ENCODE data around the gene SPIRE1.
"Not testable (repeated sequence)": the region's sequence is repeated elsewhere in the genome, so short reads cannot be mapped to it uniquely, and the experiment has no call there.

The SPIRE1 gene

GRCh38 chr18:12441475-12442034, 216.4 kb downstream of the SPIRE1 start:
- DNase-seq: no peak

DNA sequence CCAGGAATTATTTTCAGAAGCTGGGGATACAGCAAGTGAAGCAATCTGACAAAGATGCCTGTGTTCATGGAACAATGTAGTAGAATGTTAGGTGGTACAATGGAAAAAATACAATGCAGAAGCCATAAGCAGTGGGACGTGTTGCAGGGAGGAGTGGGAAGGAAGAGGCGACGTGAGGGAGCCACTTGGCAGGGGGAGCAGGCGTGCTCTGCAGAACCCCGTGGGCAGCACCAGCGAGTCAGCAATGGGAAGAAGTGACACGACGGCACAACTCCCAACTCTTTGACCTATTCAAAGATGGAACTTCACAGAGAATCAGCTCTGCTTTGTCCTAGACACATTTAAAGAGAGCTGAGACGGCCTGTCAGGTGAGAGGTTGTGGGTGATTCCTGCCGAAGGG, 219.7 kb downstream of the SPIRE1 start:
- DNase-seq: no peak

DNA sequence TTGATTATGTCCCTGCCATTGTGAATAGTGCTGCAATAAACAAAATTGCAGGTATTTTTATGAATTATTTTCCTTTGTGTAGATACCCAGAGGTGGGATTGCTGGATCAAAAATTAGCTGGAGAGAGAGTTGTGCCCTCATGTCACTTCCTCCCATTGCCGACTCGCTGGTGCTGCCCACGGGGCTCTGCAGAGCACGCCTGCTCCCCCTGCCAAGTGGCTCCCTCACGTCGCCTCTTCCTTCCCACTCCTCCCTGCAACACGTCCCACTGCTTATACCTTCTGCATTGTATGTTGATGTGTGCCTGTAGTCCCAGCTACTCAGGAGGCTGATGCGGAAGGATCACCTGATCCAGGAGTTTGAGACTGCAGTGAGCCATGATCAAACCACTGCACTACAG, 222.0 kb downstream of the SPIRE1 start:
- DNase-seq: no peak

DNA sequence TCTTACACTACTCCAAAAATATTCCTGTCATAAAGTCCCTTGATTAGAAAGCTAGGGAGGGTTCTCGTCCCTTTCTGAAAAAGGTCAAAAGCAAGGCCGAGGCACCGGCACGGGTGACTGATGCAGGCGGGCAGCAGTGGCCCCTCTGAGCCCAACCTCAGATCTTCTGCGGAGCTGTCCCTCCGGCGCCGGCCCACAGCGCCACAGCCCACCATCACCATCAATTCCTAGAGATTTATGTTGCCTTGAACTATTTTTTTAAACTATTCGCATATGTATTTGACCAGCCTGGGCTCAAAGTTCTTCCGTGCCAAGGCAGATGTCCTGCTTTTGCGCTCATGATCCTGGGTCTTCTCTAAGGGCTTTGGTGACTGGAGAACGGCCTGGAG, 223.4 kb downstream of the SPIRE1 start:
- DNase-seq: no peak

DNA sequence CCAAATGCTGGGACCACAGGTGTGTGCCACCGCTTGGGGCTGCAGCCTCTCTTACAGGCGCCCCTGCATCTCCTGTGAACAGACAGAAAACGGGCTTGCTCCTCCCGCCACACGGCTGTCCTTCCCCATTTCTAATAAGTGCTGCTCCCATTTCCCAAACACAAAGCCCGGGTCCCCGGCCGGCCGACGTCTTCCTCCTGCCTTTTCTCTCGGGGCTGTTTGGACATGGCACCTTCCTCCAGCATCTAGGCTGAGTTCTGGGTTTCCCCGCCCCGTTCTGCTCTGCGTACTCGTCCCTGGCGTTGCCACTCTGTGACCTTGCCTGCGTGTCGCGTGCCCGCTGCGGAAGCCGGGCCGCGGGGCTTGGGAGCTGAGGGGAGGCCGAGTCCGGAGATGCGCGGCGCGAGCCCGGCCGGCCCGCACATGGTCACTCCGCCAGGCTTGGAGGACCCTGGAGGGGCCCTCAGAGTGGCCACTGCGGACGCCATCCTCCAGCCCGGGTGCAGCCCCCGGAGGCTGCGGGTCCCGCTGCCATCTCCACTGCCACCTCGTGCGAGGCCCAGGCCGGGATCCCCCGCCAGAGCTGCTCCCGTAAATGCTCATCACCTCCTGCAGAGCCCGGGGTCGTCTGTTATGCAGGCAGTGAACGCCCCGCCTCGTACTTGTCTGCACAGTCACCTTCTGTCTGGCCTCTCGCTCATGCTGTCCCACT, 223.9 kb downstream of the SPIRE1 start:
- DNase-seq: no peak

DNA sequence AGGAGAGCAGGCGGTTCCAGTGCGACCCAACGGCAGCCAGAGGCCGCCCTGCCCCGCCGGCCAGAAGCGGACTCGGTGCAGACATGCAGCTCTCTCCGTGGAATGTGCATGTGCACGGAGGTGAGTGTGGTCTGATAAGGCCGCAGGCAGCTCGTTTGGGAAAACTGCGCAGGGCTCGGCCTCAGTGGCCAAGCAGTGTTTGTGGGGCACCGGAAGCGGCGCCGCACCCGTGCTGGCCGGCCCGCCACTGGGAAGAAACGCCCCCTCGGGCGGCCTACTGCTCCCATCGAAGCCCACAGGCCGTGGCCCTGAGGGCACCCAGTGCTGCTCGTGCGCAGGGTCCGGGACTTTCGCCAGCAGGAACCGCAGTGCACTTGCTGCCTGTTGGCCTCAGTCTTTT, 225.0 kb downstream of the SPIRE1 start:
- no peak for DNase-seq

DNA sequence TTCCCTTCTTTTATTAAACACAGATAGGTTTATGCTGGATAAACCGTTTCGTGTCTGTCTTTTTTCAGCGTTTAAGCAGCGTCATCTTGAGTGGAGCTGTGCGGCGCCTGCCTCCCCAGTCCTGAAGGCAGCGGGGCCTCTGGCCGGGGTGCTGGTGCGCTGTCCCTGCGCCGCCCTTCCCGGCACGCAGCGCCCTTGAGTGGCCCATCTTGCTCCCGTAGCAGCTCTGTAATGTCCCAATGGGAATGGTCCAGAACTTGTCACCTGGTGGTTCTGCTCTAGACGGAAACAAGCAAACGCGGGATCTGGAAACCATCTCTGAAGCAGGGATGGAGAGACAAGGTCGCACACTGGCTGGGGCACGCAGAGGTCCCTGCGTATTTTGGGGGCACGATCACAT, 225.7 kb downstream of the SPIRE1 start:
- no peak for DNase-seq

- no peak for DNase-seq
These were observed 226.3 kb downstream of the SPIRE1 start for GRCh38 chr18:12431561-12431960.

DNA sequence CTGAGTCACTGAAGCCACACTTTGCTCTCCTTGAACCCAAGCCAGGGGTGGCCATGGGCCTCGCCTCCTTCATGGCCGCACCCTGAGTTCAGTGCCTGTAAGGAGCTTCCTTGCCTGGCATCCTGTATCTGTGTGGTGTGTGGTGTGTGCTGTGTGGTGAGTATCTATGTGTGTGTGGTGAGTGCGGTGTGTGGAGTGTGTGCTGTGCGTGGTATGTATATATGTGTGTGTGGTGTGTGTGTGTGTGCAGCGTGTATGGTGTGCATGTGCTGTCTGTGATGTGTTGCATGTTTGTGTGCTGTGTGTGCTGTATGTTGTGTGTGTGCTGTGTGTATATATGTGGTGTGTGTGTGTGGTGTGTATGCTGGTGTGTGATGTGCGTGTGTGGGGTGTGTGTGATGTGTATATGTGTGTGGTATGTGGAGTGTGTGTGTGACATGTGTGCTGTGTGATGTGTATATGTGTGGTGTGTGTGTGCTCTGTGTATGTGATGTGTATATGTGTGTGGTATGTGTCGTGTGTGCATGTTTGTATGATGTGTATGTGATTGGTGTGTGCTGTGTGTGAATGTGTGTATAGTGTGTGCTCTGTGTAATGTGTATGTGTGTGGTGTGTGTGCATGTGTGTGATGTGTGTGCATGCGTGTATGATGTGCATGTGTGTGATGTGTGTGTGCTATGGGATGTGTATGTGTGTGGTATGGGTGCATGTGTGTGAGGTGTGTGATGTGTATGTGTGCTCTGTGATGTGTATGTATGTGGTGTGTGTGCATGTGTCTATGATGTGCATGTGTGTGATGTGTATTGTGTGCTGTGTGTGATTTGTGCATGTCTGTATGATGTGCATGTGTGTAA, 227.5 kb downstream of the SPIRE1 start:
- DNase-seq: no peak

GRCh38 chr18:12429556-12429955, 228.4 kb downstream of the SPIRE1 start:
- no peak for DNase-seq

- DNase-seq: no peak
These were observed 229.0 kb downstream of the SPIRE1 start for GRCh38 chr18:12428923-12429322.

- DNase-seq: no peak
These were observed 231.0 kb downstream of the SPIRE1 start for GRCh38 chr18:12426924-12427323.

DNA sequence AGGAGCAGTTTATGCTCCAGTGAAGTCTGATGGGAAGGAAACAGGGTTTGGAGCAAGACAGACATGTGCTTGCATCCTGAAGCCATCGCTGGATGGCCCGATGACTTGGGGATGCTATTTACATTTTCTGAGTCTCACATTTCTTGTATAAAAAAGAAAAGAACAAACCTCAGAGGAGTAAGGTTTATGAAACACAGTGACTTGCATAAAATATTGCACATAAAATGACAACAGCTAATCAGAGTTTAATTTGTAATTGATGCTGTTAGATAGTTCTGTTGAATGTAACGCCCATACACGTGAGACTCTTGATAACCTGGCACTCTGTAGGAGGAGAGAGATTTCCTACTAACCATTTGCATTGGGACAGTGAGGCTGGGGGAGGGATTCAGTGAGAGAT, 233.7 kb downstream of the SPIRE1 start:
- no peak for DNase-seq

DNA sequence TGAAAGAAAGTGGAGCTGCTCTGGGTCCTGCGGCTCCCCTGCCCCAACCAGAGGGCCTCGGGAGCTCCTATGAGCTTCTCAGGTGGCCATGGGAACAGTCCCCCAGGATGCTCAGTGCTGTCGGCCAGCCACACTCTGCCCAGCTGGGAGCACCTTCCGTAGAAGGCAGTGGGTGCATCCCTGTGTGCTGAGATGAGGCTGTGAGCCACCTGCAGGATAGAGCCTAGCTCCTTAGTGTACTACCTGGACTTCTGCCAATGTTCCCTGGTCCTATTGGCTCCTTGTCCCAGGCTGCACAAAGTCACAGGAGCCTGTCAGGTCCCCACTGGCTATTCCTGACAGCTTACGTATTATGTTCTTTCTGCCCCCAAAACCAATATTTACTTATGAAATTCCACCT, 234.1 kb downstream of the SPIRE1 start:
- no peak for DNase-seq

DNA sequence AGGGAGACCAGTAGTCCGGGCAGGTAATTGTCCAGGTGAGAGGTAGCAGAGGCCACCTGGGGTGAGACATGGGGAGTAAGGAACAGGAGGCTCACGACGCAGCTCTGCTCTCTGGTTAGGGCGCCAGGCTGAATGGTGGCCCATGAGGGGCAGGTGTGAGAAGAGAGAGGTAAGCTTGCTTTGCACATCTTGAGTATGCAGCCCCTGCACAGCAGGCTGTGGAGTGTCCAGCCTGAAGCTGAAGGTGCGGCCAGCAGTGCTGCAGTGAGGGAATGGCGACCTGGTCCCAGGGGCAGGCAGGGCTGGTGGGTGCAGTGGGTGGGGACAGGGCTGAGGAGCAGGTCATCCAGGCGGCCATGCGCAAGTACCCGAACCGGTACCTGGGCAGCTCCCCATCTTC, 234.5 kb downstream of the SPIRE1 start:
- DNase-seq: no peak

GRCh38 chr18:12422936-12423335, 235.0 kb downstream of the SPIRE1 start:
- no peak for DNase-seq

GRCh38 chr18:12421732-12422131, 236.2 kb downstream of the SPIRE1 start:
- DNase-seq: no peak

GRCh38 chr18:12420821-12421421, 237.0 kb downstream of the SPIRE1 start:
- no peak for DNase-seq

GRCh38 chr18:12417687-12418086, 240.2 kb downstream of the SPIRE1 start:
- DNase-seq: no peak

GRCh38 chr18:12416098-12416729, 241.7 kb downstream of the SPIRE1 start:
- no peak for DNase-seq

DNA sequence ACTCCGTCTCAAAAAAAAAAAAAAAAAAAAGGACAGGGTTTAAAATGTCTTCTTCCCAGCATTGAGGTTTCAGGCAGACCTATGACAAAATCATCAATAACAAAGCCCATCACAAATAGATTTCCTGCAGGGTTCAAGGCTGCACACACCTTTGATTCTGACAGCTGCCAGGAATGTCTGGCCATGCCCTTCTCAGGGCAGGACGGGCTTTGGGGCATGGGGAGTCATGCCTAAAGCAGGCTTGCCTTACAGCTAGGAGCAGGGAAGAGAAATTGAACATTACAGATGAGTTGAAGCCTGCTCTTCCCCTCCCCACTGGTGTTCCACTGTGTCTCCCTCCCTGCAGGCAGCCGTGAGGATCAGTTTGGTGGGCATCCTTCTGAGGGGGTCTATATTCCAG, 246.5 kb downstream of the SPIRE1 start:
- no peak for DNase-seq

DNA sequence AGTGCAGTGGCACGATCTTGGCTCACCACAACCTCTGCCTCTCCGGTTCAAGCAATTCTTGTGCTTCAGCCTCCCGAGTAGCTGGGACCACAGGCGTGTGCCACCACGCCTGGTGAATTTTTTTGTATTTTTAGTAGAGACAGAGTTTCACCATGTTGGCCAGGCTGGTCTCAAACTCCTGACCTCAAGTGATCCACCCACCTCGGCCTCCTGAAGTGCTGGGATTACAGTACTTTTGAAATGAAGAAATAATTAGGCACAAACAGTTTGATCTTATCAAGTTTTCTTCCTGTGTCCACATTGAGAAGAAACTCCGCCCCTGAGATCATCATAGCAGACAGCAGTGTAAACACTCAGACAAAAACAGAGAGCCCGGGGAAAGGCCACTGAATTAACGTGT, 247.2 kb downstream of the SPIRE1 start:
- not testable (repeated sequence) for DNase-seq

DNA sequence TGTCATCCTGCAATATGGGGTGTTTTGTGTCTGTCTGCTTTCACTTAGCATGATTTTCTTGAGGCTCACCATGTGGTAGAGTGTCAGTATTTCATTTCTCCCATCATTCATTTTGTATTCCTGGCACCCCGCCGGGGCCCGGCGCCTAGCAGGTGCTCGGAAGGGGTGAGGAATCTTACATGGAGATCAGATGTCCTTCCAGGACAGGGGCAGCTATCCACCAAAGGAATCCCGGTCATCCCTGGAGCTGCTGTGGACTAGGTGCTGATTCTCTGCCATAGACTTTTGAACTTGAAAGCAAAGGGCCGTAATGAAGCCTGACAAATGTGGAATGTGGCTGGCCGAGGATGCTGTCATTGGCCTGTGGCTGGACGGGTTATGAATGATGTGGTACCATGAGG, 247.8 kb downstream of the SPIRE1 start:
- no peak for DNase-seq

All from NK-92 treated with Interleukin-12 subunit alpha and Interleukin-12 subunit beta, amount 100 ng/mL, for 24 hours (cell line).